Stimulated activated CD8-positive, alpha-beta memory T cell treated with anti-CD3 and anti-CD28 coated beads, Interleukin-7, amount 100 ng/mL, for 48 hours (primary cell): ENCODE measurements around the gene CMYA5.
"Not testable (repeated sequence)": the region's sequence is repeated elsewhere in the genome, so short reads cannot be mapped to it uniquely, and the experiment has no call there.

Experiments
- DNase-seq, 2 donors: peaks; one replicate each; pipeline ENCODE4 v3.0.0-alpha.2; 2020; ENCODE audit warnings: low read depth in 1 of 2; ENCODE audit errors: extremely low read depth in 1 of 2

Gene CMYA5

DNA sequence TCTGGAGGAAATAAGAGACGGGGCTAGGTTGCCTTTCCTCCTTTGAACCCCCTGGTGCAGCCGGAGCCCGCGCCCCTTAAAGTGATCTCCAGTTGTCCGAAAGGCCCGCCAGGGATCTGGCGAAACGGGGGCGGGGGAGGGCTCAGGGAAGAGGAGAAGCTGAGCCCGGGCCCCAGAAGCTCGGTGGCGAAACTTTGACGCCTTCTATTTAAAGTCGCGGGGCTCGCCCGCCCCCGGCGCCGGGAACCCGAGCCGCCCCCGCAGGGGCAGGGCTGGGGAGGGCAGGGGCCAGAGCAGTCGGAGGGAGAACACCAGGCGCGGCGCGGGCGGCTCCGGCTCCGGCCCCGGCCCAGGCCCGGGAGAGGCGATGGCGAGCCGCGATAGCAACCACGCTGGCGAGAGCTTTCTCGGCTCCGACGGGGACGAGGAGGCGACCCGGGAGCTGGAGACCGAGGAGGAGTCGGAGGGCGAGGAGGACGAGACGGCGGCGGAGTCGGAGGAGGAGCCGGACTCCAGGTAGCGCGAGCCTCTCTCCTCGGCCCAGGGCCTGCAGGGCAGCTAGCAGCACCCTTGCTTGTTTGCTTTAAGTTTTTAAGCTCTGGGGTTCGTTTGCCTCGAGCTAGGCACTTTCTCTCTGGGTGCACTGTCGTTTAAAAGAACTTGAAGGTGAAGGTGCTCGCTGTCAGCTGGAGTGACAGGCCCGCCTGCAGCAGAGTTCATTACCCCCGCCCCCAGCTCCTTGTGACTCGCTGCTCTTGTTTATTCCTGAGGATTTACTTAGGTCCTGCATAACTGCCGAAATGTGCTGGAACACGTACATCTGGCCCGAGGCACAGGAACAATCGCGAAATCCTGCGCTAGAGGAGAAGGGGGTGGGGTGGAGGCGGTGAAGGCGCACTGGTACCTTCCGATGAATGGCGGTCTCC, at the start of gene CMYA5:
Gene CMYA5 (plus strand): TSS at position 296 of the 926 bp plus-strand sequence. CDS start 72 bp downstream, at position 368.
- DNase-seq = no peak

- no peak for DNase-seq
These were observed 49.0 kb upstream of the CMYA5 start for GRCh38 chr5:79640571-79641055.

GRCh38 chr5:79641414-79641813, 48.2 kb upstream of the CMYA5 start:
- no peak for DNase-seq

DNA sequence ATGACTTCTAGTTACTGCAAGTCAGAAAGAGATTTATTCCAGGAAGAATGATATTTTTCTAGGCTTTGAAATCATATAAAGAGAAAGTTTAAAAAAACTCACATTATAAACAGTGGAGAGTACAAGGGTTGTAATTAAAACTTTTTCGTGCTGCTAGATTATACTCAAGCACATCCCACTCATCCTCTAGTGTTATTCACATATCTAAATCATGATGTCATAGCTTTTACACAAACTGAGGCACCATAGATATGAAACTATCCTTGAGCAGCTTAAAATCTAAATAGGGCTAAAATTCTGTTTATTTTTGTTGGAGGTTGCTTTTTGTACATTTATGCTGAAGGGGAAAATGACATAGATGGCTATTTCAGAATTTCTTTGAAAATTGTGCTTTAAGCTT, 47.4 kb upstream of the CMYA5 start:
- DNase-seq = no peak

- DNase-seq = no peak
These were observed 35.8 kb upstream of the CMYA5 start for GRCh38 chr5:79653843-79654242.

DNA sequence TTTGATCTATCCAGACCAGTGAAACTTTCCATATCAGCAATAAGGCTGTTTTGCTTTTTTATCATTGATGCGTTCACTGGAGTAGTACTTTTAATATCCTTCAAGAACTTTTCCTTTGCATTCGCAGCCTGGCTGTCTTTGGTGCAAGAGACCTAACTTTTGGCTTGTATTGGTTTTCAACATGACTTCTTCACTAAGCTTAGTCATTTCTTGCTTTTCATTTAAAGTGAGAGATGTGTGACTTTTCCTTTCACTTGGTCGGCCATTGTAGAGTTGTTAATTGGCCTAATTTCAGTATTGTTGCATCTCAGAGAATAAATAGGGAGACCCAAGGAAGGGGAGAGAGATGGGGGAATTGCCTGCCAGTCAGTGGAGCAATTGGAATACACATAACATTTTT, 26.4 kb upstream of the CMYA5 start:
- no peak for DNase-seq

DNA sequence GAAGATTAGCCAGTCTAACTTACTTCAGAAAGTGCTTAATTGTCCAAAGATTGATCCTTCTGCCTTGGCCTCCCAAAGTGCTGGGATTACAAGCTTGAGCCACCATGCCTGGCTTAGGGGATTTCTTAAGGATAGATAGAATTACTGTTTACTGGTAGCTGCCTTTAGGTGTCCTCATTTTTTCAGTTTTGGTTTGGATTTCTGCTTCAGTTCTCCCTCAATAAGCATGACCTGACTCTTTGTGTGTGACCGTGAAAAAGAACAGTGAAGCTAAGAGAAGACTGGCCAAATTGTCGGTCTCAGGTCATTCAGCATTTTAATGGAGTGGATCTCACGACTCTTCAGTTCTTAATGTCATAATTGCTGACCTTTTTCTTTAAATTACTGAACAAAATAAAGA, 22.9 kb upstream of the CMYA5 start:
- DNase-seq = no peak

- DNase-seq = no peak
These were observed 17.2 kb upstream of the CMYA5 start for GRCh38 chr5:79672392-79672791.

DNA sequence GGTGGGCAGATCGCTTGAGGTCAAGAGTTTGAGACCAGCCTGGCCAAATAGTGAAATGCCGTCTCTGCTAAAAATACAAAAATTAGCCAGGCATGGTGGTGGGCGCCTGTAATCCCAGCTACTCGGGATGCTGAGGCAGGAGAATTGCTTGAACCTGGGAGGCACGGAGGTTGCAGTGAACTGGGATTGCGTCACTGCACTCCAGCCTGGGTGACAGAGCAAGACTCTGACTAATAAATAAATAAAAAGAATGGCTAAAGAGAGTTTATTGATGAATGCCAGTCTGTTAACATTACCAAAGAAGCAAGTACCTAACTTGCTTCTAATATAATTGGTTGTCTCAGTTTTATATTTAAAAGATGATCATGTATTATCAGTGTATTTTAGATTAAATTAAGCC, 13.3 kb upstream of the CMYA5 start:
- not testable (repeated sequence) for DNase-seq

DNA sequence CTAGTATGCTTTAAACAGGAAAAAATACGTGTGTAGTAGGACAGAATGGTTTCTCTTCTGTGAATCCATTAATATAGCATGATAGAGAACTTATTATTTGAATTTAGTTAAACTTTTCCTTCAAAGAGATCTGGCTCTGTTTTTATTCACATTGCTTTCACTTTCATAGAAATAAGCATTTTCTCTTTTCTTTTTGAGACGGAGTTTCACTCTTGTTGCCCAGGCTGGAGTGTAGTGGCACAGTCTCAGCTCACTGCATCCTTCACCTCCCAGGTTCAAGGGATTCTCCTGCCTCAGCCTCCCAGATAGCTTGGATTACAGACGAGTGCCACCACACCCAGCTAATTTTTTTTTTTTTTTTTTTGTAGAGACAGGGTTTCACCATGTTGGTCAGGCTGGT, 7.5 kb upstream of the CMYA5 start:
- DNase-seq = not testable (repeated sequence)

GRCh38 chr5:79684782-79685181, 4.9 kb upstream of the CMYA5 start:
- no peak for DNase-seq

DNA sequence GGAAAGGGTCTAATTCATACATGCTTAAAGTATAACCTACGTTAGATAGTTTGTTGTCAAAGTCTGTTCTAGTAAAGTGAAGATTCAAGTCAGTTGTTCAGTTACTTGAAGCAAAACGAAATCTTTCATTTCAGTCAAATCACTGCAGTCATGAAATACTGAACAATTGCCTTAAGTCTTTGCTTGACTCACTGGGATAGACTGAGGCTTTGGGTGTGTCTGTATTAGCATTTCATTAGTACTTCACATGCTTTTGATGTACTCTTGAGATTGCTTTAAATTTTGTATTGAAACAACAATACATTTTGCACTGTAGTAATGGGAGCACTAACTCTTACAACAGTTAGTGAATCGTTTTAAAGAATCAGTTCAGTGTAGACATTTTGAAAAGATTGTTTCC, 4.0 kb upstream of the CMYA5 start:
- DNase-seq = no peak

GRCh38 chr5:79686799-79687198, 2.8 kb upstream of the CMYA5 start:
- no peak for DNase-seq

- no peak for DNase-seq
These were observed 1.7 kb upstream of the CMYA5 start for GRCh38 chr5:79687889-79688288.

DNA sequence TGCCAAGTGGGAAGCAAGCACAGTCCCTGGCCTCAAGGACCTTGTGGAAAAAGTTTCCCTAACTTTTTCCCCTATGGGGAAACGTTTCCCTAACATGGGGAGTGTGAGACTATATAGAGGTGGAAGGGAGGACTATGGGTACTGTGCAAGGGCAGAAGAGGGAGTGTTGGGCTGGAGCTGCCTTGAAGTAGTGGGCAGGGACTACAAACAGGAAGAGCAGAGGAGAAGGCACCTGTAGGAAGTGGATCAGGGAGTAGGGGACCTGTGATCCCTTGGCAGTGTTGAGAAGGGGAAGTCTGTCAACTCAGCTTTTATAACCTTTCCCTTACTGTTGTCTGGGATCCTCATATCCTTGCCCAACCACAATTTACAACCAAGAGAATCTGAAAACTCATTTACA, 1.4 kb downstream of the CMYA5 start:
- DNase-seq = no peak

DNA sequence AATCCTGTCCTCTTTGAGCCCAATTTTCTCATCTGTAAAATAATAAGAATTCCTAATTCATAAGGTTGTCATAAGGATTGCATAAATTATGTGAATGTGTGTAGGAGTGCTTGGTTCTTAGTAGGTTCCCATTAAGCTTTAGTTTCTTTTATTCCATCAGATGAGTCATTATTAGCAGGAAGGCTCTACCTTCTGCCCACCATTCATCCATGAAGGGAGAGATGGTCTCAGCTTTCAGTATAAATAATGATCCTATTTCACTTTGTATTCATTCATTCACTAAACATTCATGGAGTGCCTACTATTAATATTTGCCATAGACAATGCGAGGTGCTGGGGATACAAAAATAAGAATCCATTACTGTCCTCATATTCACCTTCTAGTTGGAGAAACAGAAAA, 3.0 kb downstream of the CMYA5 start:
- DNase-seq = no peak

GRCh38 chr5:79694183-79694582, 4.5 kb downstream of the CMYA5 start:
- DNase-seq = no peak

DNA sequence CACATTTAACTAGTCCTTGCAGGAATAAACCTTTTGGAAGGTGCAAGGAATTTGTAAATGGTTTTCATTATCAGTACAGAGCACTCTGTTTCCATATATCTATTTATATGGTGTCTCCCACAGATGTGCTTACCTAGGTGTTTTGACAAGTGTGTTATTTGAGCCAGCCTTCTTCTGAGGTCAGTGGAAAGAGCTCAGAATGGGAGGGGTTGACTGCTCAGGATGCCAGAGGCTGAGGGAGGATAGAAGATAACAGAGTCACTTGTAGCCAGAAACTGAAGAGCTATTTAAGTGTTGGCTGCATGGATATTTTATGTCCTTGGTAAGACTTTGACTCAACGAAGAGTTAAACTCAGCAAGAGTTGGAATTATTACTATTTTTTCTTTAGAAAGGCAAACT, 5.0 kb downstream of the CMYA5 start:
- no peak for DNase-seq

GRCh38 chr5:79695526-79695925, 5.9 kb downstream of the CMYA5 start:
- DNase-seq = no peak

- no peak for DNase-seq
These were observed 7.9 kb downstream of the CMYA5 start for GRCh38 chr5:79697222-79698170.

DNA sequence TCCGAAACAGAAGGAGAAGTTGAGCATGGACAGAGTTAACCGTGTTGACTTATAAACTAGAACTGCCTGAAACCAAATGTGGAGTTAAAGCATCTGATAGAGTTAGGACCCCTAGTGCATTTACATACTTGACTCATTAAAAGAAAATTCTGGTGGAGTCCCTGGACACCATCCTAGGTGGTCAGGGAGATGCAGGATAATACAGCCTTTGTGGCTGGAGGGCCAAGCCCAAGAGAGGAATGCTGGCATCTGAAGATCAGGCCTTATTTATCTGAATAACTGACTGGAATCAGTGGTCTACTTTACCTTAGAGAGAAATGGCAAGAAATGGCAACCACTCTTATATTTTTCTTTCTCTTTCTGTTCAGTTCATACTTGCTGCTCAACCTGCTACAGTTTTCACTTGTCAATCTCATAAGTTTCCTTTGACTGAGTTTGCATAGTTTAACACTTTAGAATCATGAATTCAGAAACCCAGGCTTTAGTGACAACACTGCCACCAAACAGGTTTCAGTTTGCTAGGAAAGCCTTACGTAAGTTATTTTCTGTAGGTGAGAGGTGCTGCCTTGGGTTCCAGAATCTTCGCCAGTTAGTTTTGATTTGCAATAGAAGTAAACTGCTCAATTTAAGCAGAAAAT, 10.2 kb downstream of the CMYA5 start:
- DNase-seq = no peak
